Left lobe of liver (tissue), 2 donors: ENCODE data around the gene MAP3K20. TPM values are rescaled to one million over a fixed set of nuclear protein-coding genes. Genes with fewer than 3 reads are reported as not detected.

ENCODE experiments used
- ATAC-seq: fragments of 200-7000 bp; cut with Tn5 transposase; one replicate; pipeline ENCODE4 v1.9.1; 2020; ENCODE audit warnings: mild to moderate bottlenecking, moderate library complexity
- DNase-seq: peaks from one replicate; pipeline ENCODE4 v3.0.0-alpha.2; 2020; ENCODE audit warnings: low spot score
- total RNA-seq: library from RNA; stranded (reverse); gene quantifications from one replicate; pipeline ENCODE4 v1.2.1, GENCODE V29; 2021
- donor health status: DM: no; HTN: no; CAD: no; lungs with moderate emphysema.
- donor health status: DM: no; HTN: yes; CAD: no.

The MAP3K20 gene
- total RNA-seq, 1 donor from 2014 or later = 13.7 TPM

DNA sequence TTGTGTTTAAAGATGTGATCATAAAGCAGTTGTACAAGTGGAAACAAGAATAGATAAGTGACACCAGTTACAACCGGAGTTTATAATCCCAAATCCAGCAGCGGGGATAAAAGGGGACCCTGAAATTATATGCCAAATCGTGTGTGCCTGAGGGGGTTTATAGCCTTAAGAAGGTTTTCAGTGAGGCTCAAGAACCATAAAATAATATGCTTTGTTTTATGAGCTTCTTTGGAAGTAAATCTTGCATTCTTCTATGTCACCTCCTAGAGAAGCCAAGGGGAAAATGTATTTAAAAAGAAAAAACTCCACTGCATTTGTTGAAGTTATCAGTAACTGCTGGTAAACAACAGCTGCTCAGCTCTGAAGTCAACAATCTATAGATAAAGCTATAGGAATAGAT lies 25.8 kb upstream of the MAP3K20 start:
- no peak for ATAC-seq
- DNase-seq = no peak

DNA sequence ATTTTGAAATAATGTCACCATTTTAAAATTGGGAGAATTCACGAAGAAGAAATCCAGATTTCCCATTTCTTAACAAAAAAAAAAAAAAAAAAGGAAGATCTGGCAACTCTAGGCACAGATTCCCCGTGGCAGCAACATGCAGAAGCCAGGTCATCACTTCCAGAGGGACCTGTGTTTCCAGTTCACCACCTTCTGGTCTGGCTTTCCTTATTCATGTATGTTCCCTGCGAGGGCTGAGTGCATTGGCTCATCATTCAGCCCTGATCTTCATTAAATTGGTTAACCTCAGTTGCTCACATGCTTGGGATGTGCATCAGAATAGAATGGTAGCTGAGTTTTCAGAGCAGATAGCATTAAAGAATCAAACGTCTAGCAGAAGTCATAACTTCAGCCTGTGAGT lies 25.0 kb upstream of the MAP3K20 start:
- DNase-seq (no peak), ATAC-seq (no peak)

DNA sequence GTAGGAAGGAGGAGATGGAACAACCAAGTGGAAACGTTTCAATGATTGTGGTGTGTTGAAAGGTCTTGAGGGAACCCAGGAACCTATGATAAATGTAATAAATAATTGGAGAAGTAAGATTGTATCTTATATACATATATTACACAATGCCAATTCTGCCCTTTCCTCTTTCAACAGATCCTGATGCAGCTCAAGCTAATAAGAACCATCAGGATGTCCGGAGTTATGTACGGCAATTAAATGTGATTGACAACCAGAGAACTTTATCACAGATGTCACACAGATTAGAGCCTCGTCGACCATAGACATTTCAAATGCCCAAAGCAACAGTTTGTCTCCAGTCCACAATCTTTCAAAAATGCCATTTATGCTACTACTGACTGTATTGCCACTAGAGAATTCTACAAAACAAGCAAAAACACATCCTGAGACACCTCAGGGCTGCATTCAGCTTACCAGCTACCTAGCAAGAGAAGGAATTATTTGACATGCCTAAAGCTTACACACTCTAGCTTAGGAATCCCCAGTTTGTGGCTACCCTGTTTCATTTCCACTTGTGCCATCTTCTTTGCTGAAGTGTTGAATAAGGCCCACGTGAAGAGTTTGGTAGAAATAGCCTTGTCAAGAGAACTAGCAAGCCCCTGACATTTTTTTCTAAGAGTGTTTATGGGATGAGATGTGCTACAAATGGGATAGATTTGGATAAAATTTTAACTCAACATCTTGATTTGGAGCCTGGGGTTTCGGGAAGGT lies 24.0 kb upstream of the MAP3K20 start:
- ATAC-seq = no peak
- no peak for DNase-seq

GRCh38 chr2:173053043-173053699 lies 22.5 kb upstream of the MAP3K20 start:
- no peak for DNase-seq
- no peak for ATAC-seq

DNA sequence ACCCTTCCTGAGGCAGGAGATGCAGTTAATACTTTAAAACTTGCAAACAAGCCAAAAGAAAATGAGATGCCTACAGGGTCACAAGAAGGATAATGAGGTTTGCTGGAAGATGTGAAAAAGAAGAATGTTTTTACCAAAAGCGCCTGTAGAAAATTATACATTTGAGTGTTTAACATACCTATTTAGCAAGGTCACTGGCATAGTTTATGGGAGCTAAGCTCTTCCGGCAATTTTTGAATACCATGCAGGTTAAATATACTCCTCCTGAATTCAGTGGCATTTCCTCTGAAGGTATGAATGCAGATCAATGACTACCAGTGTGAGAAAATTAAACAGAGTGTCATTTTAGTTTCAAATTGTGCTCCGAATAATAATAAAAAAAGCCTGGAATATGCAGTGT lies 21.2 kb upstream of the MAP3K20 start:
- DNase-seq (no peak), ATAC-seq (no peak)

DNA sequence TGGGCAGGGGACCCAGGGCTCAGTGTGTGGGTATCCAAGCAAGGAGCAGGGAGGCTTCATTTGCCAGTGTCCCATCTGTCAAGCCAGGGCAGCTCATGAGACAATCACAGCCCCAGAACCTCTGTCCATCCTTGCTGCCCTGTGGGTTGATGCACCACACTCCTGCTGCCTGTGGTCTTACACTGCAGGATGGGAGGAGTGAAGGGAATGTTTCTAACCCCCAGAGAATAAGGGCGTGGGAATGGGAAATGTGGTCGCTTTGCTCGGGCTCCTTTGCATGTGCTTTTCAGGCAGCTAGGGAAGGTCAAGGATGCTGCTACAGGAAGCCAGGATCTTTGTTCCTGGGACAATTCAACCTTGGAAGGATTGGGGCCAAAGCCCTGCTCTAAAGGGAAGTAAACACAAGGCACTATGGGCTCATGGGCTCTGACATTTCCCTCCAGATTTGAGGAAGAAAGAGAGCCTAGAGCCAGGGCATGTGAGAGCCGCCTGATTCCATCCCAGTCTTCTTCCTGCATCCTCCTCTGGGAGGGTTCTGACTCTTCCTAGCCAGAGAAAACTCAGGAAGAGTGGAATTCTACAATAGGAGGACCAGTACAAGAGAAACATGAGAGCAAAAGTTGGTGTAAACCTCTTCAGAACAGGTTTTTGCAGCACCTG lies 18.8 kb upstream of the MAP3K20 start:
- ATAC-seq = no peak
- DNase-seq = no peak

DNA sequence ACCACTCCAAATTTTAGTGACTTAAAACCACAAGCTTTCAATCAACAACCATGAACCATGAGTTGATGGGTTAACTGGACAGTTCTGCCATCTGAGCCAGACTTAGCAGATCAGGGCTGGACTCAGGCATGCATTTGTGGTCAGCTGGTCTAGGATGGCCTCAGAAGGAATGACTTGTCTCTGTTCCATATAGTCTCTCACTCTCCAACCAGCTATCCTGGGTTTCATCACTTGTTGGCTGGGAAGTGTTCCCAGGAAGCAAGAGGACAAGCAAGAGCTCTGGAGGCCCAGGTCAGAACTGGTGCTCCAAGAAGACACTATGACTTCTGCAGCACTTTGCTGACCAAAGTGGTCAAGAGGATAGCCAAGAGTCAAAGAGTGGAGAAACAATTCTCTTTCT lies 17.5 kb upstream of the MAP3K20 start:
- ATAC-seq = peak; percentile 71
- peak; percentile 51 for DNase-seq

- ATAC-seq (peak; percentile 73), DNase-seq (no peak)
These were observed 17.0 kb upstream of the MAP3K20 start for GRCh38 chr2:173058673-173059072.

GRCh38 chr2:173059292-173059691 lies 16.4 kb upstream of the MAP3K20 start:
- DNase-seq (no peak), ATAC-seq (no peak)

- ATAC-seq (peak; percentile 65), DNase-seq (no peak)
These were observed 15.6 kb upstream of the MAP3K20 start for GRCh38 chr2:173059971-173060461.

- DNase-seq = no peak
These were observed 12.8 kb upstream of the MAP3K20 start for GRCh38 chr2:173062801-173063200.

DNA sequence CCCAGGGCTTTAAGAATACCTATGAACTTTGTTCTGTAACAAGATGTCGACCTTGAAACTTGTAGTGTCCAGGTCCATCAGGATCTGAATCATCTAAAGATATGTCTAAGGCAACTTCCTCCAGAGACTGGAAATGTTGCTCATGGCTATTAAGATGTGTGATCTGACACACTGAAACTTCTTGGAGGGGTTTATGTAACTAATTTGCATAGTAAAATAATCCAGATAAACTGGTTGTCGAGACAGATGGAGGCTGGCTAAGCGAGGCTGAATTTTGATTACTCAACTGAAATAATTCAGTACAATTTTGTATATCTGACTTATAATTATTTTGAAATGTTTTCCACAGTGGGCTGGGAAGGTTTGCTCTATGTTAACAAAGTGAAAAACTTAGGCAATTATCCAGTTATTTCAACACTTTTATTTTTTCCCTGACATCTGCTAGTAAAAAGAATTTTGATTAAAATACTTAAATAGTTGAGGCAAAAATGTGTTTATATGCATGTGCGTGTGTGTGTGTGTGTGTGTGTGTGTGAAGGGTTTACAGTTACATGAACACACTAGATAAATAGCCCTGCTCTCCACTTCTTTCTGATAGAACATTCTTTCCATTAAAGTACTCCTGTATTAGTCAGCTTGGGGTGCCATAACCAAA lies 11.4 kb upstream of the MAP3K20 start:
- ATAC-seq (peak; percentile 23), DNase-seq (no peak)

More at GRCh38 chr2:173062801-173063200, 12.8 kb upstream of the MAP3K20 start:
- ATAC-seq = no peak

DNA sequence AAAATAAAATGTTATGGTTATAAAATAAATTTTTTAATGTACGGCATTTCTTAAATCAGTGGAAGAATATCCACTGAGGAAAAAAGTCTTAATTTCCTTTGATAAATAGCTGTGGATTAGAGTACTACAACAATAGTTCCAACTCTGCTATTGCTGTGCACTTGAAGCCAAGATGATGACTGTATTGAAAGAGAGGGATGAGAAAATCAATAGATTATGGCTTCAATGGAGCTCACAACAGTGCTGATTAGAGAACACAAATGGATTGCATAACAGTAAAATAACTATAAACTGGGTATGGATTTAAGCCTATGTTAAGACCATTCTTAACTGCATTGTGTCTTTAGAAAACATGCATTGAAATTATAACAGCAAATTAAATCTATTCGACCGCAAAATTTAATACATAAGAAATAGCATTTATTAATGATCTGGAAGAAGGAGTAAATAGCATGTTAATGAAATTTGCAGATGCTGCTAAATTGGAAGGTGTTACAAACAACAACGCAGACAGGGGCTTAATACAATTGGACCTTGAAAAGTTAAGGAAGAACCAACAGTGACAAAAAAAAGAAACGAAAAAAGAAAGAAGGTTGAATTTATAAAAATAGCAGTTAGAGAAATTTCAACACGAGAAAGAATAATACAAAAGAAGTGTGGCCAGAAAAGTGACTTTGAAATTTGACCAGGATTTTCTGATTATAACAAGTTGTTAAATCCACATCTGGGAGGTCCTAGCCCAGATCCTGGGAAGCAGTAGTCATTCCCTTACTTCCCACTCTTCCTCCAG lies 8.6 kb upstream of the MAP3K20 start:
- ATAC-seq (no peak), DNase-seq (no peak)

- DNase-seq = no peak
These were observed 428 bp upstream of the MAP3K20 start for GRCh38 chr2:173075056-173075780.

GRCh38 chr2:173076581-173077345 lies 1.1 kb downstream of the MAP3K20 start:
- DNase-seq (peak; percentile 64), ATAC-seq (peak; percentile 57)

More at GRCh38 chr2:173075056-173075780, 428 bp upstream of the MAP3K20 start:
- no peak for ATAC-seq

DNA sequence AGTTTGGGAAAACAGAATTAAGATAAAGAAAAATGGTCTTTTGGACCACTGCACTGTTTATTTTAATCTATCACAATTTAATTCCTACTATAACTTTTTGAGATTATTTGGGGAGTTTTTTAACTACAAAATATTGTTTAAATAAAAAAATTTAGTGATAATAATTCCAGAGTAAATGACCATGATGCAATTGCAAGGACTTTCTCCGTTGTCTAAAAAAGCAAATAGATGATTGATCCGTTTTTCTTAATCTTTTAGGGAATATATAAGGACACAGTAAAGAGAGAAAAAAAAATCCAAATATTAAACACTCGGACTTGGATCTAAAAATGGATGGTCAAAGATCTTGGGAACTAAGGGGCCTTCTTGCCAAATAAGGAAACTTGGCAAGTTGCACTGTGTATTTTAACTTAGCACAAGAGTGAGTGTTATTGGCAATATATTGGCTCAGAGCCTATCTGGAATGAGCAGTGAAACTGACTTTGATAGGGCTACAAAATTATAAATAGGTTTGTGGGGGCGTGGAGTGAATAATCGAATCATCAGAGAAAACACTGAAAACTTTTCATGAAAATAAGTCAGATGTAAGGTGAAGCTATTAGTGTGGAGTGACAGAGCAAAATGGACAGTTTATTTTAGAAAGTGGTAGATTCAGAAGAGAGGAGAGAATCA lies 2.0 kb downstream of the MAP3K20 start:
- no peak for DNase-seq
- ATAC-seq = peak; percentile 20

GRCh38 chr2:173079141-173079540 lies 3.5 kb downstream of the MAP3K20 start:
- DNase-seq = no peak

More at GRCh38 chr2:173079141-173079540, 3.5 kb downstream of the MAP3K20 start:
- no peak for ATAC-seq
